GM21526 (cell line): ENCODE results near the gene C20orf141.
"Not testable (repeated sequence)": the region's sequence is repeated elsewhere in the genome, so short reads cannot be mapped to it uniquely, and the experiment has no call there.

Source experiments
- ATAC-seq: cut with Tn5 transposase; IDR thresholded peaks from one replicate; pipeline ENCODE4 v1.9.1; 2021; ENCODE audit warnings: moderate library complexity; ENCODE audit not compliant: unreplicated experiment, low FRiP score

The C20orf141 gene

GRCh38 chr20:2799271-2799670 is 15.5 kb upstream of the C20orf141 start:
- ATAC-seq, result no peak

- no peak for ATAC-seq
Observed at GRCh38 chr20:2799688-2800520, 14.9 kb upstream of the C20orf141 start.

- ATAC-seq, result no peak
Observed at GRCh38 chr20:2800521-2801285, 14.1 kb upstream of the C20orf141 start, which contains the start of gene CPXM1. Gene CPXM1, minus strand, starts transcription at chr20:2800627. Its CDS starts 55 bp downstream, at chr20:2800572.

GRCh38 chr20:2801286-2801728 is 13.5 kb upstream of the C20orf141 start:
- ATAC-seq, result no peak

GRCh38 chr20:2804041-2804828 is 10.6 kb upstream of the C20orf141 start:
- ATAC-seq, result no peak

GRCh38 chr20:2804852-2805688 is 9.7 kb upstream of the C20orf141 start:
- ATAC-seq, result no peak

GRCh38 chr20:2805689-2806350 is 9.0 kb upstream of the C20orf141 start:
- no peak for ATAC-seq

- ATAC-seq, result no peak
Observed at GRCh38 chr20:2806351-2806701, 8.5 kb upstream of the C20orf141 start.

- no peak for ATAC-seq
Observed at GRCh38 chr20:2807019-2807418, 7.8 kb upstream of the C20orf141 start.

GRCh38 chr20:2807929-2808328 is 6.9 kb upstream of the C20orf141 start:
- ATAC-seq, result not testable (repeated sequence)

GRCh38 chr20:2809690-2810089 is 5.1 kb upstream of the C20orf141 start:
- ATAC-seq, result no peak

GRCh38 chr20:2812189-2812588 is 2.6 kb upstream of the C20orf141 start:
- ATAC-seq, result no peak

GRCh38 chr20:2814076-2814475 is 711 bp upstream of the C20orf141 start:
- no peak for ATAC-seq

GRCh38 chr20:2815242-2815900 is 584 bp downstream of the C20orf141 start:
- ATAC-seq, result no peak

GRCh38 chr20:2816030-2816582 is 1.3 kb downstream of the C20orf141 start, which contains the start of gene TMEM239:
Gene TMEM239, plus strand, starts transcription at chr20:2816364. Its CDS starts 191 bp downstream, at chr20:2816555.
- no peak for ATAC-seq

- ATAC-seq, result no peak
Observed at GRCh38 chr20:2816583-2817340, 2.0 kb downstream of the C20orf141 start.

- no peak for ATAC-seq
Observed at GRCh38 chr20:2817341-2817726, 2.5 kb downstream of the C20orf141 start.
